Upper lobe of right lung (tissue), 1 donor: ENCODE data around the gene FASTKD3. TPM values are rescaled to one million over a fixed set of nuclear protein-coding genes. Genes with fewer than 3 reads are reported as not detected.

Source experiments
- total RNA-seq: library from RNA; stranded (reverse); fragmentation: NEBNext Ultra II Directional; extraction: Animal tissue kit (Norgen Biotek cat#: 25700); gene quantifications from one replicate; pipeline ENCODE4 v1.2.1, GENCODE V29; 2021
- donor health status: DM: no; HTN: yes; CAD: no; lungs with severe emphysema.

Gene FASTKD3
- total RNA-seq, 1 donor from 2014 or later, result 8.0 TPM

Other genes starting within 250 kb of the FASTKD3 start
- 0.93 TPM for gene CFAP90, start 17.9 kb downstream of the FASTKD3 start, total RNA-seq
- gene MTRR, start 117 bp upstream of the FASTKD3 start, total RNA-seq, result 116 TPM